GM18907 (cell line): ENCODE data around the gene DENND11.

Experiments used
- ATAC-seq: cut with Tn5 transposase; IDR thresholded peaks from one replicate; pipeline ENCODE4 v1.9.1; 2021; ENCODE audit warnings: mild to moderate bottlenecking, moderate library complexity; ENCODE audit not compliant: unreplicated experiment

DENND11 gene

DNA sequence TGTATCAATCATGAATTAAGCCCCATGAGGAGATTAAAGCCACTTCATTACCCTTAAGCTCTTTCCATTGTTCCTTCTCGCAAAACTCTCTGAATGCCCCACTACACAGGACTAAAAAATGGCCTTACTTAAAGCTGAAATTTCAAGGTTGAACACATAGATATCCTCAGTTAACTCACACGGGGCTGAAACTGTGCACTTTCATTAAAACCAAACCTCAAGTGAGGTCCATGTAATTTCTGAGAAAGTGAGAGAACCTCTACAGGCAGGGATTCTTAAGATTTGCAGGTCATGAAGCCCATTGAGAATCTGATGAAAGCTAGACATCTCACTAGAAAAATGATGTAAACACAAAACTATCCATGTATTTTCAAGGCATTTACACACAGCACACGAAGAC is 15.9 kb downstream of the DENND11 start:
- ATAC-seq, result no peak

DNA sequence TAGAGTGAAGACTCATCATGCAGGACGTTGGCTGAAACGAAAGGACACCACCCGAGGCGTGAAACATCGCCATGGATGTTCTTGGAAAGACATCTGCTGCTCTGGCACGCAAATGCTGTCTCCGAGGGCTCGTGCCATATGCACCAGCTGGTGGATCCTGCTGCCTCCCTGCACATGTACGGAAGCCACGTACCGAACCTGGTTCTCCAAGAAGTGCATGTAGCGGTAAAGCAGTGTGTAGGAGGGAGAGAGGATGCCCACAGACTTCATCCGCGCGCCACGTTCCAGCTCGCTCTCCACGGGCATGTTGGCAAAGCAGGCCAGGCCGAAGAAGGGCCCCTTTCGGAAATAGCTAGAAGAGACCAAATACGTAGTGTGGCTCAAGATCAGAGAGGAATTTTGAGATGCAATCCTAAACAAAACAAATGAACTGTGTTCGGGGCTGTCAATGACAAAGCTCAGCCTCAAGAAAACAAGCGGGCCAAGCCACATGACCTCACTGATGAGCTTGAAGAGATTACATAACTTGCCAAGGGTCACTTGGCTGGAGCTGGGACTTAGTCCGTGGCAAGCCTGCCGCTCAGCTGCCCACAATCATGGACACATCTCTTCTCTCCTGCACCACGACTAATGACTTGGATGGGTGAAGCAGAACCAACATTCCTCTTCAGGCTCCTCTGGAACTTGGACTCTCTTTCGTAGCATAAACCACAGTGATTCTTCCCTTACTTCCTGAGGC is 16.5 kb downstream of the DENND11 start:
- no peak for ATAC-seq

DNA sequence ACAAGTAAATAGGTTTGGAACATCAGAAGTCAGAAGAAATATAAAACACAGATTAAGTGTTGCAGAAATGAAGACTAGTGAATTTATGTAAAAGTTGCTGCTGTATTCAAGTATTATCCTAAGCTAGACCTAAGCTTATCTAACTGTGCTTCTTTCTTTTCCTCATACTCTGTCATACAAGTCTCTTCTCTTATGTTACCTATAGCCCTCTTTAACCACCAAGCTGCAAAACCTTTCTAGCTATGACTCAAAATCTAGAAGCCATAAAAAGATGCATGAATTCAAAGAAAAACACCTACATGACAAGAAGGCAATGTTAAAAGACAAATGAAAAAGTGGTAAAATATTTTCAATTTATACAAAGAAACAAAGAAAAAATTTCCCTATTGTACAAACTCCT is 23.0 kb downstream of the DENND11 start:
- ATAC-seq, result peak; percentile 71

DNA sequence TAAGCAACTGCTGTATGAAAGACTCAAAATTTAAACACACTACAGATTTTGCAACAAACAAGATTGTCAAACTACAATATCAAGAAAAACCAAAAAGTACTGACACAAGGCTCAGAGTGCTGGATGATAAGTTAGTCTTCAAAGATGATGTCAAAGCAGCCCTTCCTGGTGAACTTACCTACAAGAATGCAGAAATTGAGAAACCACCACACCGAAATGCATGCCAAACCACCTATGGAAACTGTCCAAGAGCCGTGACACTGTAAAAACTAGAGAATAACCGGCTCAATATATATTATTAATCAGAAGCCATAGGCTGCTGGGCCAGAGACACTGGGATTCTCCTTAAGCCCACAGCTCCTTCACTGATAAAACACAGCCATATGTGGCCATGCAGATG is 25.3 kb downstream of the DENND11 start:
- no peak for ATAC-seq

DNA sequence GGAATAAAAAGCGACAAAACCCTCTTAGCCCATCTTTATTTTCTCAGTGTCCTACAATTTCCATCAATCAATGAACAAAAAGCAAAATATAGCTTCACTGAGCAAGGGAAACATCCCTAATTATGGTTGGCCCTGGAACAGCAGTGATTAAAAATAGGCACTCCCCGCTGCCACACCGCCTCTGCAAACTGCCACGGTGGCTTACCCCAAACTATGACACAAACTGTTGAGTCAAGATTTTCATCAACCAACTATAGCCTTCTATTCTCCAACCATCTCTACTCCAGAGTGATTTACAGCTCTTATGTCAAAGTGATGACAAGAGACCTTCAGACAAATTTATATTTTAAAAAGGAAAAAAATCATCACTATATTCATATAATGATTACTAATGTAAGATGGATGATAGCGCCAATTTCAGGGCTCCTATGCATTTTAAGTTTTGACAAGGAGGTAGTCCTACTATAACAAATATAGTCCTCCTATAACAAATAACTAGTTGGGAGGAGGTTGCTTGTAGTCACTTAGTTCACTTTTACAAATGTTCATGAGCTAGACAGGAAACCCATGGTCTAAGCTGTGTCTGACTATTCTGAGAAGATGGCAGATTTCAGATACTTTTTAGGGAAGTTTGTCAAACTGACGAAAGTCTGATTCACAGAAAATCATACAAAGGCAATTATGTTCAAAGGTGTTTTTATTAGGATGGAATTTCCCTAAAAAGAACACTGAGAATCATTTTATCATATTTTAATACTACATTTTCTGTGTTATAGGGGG is 26.3 kb downstream of the DENND11 start:
- no peak for ATAC-seq

DNA sequence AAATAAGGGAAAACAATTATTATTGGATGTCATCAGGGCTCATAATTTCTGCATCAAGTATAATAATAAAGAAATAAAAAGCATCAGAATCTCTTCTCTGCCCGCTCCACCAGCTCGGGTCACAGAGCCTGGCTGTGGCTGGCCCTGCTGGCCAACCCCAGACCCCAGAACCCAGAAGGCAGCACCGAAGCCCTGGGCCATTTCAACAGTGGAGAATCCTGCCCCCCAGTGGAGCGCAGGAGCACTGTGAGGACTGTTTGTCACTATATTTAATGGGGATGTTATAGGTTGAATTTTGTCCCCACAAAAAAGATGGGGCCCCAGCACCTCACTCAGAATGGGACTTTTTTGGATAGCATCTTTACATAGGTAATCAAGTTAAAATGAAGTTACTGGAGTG is 27.3 kb downstream of the DENND11 start:
- ATAC-seq, result no peak

DNA sequence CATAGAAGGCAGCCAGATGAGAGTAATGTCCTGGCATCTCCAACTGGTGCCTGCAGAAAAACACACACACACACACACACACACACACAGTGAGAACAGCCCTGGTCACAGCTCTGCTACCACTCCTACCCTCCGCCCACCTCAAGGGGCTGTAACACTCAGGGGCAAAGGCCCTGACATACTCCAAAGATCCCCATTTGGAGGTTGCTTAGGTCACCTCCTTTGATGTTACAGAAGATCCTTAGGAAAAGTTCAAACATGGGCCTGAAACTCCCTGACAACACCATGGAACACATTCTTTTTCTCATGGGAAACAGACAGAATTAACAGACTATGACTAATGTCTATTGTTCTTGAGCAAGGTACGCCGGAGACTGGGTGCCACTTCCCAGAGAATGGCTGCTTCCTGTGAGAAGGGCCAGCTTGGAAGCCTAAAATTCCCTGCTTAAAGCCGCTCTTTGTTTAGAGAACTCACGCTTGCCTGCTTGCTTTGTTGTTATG is 27.7 kb downstream of the DENND11 start:
- ATAC-seq, result no peak

DNA sequence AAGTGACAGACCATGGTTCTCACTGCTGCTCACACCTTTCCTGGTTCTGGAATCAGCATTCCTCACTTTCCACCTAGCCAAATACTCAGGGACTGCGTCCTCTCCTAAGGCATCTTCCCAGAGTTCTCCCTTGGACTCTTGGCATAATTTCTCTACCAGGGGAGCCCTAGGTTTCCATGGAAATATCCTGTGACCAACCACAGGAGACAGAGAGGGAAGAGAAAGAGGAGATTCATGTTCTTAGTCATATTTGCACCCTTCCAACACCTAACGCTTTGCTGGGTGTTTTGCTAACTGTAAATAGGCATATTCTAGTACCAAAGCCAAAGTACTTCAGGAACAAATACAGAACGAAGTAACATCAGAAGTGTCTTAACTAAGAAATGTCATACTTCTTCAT is 28.6 kb downstream of the DENND11 start:
- no peak for ATAC-seq

DNA sequence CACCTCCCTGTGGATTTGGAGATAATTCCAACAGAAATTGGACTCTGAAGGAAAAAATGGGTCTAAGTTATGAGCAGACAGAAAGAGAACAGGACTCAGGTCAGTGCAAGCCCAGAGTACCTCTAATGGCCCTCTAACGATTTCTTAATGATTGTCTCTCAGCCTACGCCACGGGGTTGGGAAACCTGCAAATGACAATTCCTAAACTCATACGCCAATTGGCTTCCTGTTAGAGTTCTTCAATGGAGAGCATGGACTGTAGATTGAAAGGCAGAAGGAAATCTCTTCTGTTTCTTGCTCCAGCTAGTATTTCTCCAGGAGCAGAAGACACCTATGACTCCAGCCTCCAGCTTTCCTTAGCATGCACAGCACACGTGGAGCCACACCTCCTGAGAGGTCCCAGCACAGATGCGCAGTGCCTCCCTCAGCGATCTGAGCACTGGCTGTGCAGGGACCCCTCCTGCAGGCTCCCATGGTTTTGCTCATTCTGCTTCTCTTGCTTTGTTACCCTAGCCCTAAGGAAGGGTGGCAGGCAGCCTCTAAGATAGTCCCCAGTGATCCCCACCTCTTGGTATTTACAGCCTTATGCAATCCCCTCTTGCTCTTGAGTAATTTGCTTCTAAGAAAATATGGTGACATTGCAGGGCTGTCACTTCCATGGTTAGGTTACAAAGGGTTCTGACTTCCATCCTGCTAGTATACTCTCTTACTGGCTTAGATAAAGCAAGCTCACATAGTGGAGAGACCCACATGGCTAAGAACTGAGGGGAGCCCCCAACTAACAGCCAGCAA is 30.1 kb downstream of the DENND11 start:
- ATAC-seq, result no peak

DNA sequence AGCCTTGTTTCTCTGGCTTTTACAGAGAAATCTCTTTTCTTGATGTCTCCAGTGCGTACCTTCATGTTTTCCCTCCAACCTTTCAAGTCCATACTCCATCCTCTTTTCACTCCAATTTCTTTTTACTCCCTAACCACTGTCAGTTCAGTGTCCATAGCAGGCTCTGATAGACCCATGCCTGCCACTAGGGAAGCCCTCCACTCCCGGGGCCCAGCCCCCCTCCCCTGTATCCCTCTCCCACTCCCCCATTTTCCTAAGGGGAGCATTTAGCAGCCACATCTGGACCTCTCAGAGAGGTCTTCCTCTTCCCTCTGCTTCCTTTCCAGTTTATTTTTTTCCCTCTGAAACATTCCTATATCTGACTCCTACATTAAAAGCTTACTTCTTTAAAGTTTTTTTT is 33.1 kb downstream of the DENND11 start:
- ATAC-seq, result no peak

DNA sequence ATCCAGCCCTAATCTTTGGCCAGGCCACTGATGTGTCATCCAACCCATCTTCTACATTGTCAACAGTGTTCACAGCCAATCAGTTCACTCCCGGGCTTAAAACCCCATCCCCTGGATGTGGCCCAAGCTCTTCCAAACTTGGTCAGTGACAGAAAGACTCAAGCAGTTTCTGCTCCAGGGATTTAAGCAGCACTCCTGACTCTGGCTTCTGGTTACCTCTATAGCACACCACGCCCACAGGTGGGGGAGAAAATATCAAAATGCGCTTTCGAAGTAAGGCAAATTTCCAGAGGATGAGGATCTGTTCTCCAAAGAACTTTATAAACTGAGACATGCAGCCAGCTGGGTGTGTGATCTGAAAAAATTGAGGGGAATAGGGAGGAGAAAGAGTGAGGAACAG is 35.9 kb downstream of the DENND11 start:
- no peak for ATAC-seq

DNA sequence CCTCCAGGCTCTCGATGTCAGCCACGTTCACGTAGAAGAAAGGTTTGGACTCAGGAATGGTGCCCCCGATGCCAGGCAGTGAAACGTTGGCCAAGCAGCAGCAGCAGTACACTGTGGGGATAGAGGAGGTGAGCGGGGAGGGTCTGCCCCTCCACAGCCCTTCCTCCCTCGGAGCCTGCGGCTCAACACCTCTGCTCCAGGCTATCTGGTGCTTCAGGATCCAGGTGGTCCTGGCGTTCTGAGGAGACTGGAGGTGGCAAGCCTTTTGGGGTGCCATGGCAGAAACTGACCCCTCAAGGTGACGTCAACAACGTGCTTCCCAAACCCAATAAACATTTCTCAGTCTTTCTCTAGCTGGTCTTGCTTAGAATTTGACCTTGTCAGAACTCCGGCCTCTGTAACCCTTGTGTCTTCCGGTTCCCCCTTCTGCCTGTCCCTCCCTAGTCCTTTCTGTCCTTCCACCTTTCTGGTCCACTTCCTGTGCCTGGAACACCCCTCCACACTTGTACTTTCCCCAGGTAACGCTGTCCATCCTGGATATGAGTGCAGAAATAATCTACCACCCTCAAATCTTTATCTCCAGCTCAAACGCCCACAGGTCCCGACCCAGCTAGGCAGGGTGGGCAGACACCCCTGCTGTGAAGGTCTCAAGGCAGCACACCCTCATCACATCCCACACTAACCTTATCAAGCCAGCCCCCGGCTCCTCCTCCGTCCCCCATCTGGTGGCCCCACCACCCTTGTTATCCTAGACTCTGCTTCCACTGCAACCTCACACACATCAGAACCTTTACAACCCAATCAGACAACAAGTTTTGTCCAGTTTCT is 36.5 kb downstream of the DENND11 start:
- ATAC-seq, result no peak

DNA sequence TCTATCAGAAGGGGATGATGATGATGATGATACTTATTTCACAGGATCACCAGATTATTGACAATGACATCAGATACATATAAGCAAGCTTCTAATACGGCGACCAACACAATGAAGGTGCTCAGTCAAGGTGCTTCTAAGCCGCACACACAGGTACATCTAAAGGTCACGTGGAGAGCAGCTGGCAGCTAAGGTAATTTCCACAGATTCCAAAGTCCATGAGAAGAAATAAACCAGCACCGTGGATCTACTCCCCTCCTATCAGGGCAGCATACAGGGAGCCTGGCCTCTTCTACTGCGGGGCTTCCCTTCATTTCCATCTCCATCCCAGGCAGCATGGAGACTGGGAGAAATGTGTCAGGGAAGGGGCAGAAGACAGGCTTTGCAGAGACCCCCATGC is 37.5 kb downstream of the DENND11 start:
- ATAC-seq, result no peak

DNA sequence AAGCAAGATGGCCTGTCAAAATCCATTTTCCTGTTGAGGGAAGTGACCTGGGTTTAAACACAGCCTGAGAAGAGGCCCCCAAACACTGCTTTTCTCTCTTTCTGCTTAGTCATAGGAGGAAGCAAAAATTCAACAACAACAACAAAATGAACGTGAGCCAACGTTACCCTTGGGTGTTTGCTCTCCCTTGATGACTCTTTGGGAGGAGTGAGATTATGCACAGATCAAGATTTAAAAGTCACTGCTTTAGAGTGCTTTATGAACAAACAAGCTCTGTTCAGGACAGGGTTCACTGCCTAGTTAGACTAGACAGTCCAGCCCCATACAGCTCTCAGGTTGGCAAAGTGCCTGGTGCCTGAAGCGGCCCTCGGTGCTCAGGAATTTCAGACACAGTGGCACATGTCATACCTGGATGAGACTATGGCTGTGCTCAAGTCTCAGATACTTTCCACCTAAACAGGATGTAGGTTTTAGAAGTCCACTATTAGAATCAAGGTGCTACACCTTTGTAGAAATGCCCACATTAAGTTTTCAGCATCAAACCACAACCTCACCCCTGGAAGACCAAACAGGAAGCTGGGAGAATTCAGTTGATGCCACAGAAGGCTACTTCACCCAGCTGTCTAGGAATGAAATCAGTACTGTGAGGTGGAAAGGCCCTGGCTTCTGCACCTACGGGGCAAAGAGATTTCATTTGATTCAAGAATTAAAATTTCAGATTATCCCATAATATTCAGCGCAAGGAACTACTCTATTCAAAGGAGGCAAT is 38.7 kb downstream of the DENND11 start:
- no peak for ATAC-seq

DNA sequence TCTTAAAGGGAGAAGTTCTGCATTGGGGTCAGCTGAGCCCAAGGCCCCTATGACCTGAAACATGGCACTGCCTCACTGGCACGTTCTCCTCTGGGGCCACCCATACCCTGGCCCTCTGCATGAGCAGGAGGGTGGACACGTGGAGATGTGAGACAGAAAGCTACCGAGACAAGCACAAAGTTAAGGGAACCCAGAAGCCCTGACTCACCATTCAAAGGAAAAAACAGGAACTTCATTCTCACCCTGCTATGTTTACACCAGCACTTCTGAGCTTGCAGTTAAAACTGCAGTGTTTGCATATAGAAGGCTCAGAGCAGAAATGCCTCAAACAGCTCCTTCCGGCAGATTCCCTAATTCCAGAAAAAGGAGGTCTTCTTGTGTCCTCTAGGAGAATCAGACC is 41.7 kb downstream of the DENND11 start:
- ATAC-seq, result no peak

DNA sequence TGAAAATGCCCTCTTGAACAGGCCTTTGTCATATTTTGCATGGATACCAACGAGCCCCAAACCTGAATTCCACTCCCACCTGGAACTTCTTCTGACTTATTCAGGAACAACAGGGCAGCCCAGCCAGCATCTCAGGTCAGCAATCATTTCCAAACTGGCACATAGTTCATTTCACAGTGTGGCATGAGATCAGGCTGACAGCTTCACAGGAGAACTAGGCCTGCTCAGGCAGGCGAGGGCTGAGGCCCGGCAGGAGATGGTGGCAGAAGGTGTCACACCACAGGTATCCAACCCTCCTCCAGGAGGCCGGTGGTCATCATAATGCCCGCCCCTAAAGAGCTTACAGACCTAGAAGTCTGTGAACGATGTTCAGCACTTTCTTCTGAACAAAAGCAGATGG is 42.5 kb downstream of the DENND11 start:
- ATAC-seq, result no peak

DNA sequence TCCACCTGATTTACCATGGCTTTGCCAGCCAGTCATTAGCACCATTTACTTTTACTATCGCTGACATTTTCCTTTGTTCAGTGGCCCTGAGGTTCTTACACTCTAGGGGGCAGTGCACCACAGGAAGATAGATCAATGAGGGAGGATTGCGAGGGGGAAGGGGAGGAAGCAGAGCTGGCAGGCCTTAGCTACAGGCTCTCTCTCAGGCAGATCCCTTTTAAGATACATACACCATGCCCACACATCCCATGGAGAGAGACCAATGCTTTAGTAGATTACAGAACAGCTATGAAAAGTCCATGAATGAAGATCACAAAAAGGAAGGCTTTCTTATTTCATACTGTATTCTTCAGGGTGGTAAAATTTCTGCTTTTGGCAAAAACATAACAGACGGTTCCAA is 47.4 kb downstream of the DENND11 start:
- peak; percentile 86 for ATAC-seq

DNA sequence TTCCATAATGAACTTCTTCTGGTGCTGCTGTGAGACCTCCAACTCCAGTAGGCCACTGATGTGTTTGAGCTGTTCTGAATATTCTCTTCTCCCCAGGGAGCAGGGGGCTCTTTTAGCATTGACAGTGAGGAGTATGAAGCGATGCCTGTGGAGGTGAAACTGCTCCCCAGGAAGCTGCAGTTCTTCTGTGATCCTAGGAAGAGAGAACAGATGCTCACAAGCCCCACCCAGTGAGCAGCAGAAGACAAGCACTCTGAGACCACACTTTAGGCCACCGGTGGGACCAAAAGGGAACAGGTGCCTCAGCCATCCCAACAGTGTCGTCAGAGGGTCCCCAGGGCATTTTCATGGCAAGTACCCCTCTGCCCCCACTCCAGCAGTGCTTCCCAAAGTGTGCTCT is 49.3 kb downstream of the DENND11 start:
- ATAC-seq, result no peak
